ENCODE measurements around the gene LILRA6.
"Not testable (repeated sequence)": the region's sequence is repeated elsewhere in the genome, so short reads cannot be mapped to it uniquely, and the experiment has no call there.

The LILRA6 gene

DNA sequence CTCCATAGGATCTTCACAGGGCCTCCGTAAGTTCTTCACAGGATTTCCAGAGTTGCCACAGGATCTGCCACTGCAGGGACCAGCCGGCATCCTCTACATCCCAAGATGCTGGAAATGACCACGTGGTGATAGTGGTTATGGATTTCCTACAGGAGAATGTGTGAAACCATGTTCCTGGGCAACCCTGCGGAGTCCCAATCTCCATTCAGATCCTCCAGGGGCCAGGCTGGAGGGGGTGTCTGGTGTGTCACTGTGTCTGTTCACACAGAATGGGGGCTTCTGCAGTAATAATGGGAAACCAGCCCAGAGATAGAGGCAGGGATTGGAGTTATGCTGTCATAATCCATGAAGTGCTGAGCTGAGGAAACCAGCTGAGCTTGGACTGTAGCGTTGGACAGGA lies 8.6 kb downstream of the LILRA6 start:
- no peak for DNase-seq (ENCODE audit: low read depth in 4 of 4, low spot score in 1 of 4)

DNA sequence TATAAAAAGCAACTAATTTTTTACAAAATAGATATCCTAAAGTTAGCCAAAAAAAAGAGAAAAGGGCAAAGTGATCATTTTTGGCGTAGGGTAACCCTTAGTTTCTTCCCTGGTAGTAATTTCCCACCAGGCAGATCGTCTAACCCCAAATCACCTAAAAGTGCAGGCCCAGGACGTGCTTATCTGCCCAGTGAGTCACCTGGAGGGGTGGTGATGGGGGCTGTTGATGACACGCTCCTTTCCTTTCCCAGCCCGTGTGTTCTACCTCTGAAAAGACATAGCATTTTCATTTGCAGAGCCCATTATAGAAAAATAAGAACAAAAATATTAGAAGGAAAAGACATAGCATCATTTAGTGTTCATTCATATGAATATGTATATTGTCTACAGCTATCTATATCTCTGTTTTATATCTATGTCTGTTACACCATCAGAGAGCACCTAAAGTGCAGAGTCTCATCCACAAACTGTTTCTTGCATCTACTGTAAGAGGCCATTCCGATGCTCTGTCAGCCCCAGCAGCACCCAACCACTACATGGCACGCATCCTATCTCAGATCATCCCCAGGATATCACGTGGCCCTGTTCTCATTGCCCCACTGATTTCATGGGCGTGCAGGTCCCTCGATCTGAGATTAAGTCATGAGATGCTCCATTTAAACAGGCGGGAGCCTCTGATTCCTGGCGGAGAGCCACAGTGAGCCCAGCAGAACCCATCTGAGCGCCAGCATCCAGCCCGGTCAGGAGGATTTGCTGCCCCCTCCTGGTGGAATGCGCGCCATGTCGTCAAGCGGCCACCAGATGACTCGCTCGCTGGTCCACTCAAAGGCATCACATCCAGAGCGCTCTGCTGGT lies 11.3 kb downstream of the LILRA6 start:
- DNase-seq (ENCODE audit: low read depth in 4 of 4, low spot score in 1 of 4), result peak; percentile 71 to 94 (median 80)

DNA sequence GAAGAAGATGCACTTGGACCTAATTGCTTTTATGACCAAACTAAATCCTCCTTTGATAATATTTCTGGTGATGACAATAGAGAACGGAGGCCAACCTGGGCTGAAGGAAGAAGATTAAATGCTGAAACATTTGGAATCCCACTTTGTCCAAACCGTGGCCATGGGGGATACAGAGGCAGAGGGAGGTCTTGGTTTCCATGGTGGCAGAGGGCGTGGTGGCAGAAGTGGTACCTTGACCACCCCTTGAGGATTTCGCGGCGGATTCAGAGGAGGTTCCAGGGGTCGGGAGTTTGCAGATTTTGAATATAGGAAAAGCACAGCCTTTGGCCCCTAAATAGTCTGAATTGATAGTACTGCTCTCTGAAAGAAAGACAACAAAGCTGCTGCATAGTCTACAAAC lies 12.6 kb downstream of the LILRA6 start:
- no peak for DNase-seq (ENCODE audit: low read depth in 4 of 4, low spot score in 1 of 4)

DNA sequence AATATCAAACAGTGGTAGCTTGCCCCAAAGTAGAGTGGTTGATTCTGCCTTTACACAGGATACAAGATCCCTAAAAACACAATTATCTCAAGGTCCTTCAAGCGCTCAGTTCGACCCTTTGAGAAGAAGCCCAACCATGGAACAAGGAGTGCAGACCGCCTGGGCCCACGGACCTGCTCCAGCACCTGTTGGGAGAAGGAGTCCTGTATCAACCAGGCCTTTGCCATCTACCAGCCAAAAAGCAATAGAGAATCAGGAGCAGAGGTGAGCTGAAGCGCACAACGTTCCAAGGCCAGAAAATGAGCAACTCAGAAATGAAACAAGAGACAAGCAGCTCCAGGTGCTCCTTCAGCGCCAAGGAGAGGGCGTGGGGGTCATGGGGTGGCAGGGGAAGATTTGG lies 13.4 kb downstream of the LILRA6 start:
- DNase-seq (ENCODE audit: low read depth in 4 of 4, low spot score in 1 of 4), result no peak

DNA sequence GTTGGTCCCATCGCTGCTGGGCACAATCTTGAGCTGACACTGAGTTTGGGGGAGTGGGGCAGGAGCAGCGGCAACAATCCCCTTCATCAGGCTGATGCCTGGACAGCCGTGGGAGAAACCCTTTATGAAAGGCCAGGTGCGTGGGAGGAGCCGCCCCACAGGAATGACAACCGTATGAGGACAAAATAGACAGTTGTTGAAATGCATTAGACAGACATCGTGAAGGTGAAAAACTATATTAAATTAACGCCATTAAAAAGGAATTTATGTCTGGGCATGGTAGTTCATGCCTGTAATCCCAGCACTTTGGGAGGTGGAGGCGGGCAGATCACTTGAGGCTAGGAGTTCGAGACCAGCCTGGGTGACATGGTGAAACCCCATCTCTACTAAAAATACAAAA lies 18.0 kb downstream of the LILRA6 start:
- DNase-seq (ENCODE audit: low read depth in 4 of 4, low spot score in 1 of 4), result not testable (repeated sequence)

DNA sequence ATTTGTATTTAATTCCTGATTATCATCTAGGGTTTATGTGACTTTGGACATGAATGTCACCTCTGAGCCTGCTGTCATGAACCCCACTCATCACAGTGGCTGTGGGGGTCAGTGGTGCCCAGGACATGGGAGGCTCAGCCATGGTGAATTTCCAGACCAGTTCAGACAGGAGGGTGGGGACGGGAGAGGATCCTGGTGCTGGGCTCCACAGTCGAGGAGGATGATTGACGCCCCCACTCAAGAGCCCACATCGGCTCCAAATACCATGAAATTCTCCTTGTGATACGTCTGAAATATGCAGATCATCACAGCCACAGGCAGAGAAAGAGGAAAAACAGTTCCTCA lies 18.7 kb downstream of the LILRA6 start:
- DNase-seq (ENCODE audit: low read depth in 4 of 4, low spot score in 1 of 4), result not testable (repeated sequence)

DNA sequence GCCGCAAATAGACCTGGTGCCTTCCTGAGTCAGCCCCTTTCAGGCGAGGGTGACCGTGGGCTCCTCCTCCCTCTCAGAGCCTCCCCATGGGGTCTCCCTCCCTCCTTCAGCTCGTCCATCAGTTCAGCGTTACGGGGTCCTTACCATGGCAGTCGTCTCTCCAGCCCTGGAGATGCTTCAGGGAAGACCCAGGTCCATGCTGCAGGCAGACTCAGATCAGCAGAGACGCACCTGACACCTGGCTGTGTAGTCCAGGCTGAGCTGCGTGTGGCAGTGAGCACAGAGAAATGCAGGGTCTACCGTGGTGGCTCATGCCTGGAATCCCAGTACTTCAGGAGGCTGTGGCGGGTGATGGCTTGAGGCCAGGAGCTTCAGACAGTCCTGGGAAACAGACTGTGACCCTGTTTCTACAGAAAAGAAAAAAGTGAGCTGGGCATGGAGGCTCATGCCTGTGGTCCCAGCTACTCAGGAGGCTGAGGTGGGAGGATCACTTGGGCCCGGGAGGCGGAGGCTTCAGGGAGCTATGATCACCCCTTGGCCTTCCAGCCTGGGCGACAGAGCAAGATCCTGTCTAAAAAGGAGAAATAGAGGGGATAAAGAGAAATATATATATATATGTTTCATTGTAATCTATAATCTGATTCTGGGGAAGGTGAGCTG lies 19.2 kb downstream of the LILRA6 start:
- DNase-seq (ENCODE audit: low read depth in 4 of 4, low spot score in 1 of 4), result not testable (repeated sequence)

DNA sequence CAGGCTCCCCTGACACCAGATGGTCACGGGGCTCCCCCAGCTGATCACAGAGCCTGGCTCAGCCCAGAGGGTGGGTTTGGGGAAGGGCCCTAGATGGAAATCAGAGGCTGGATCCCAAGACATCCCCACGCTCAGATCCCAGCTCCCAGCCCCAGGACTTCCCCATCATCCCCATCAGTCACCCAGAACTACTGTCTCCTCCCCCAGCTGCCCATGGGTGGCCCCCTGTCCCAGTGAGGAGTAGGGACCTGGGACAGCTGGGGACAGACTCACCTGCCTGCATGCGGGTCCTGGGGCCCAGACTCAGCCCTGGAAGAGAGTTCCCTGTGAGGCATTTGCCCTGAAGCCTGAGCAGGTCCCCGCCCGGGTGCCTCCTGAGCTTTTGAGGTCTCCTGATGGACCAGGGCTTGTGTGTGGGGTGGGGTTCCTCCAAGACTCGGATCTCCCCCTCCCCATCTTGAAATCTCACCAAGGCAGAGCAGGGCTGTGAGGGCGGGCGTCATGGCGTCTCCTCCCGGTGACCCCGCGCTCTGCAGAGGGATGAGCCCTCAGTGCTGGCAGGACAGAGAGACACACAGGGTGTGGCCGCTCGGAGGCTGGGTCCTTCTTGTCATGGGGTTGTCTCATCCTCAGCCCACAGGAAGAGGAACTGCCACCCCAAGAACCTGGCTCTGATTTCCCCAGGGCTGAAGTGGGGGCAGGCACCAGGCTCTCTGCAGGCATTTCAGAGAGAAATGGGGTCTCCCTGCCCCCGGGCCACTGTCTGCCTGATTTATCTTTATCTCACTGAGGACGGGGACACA lies 19.9 kb downstream of the LILRA6 start, which contains the start of gene LILRB3:
Gene LILRB3 (minus strand): TSS at position 534 of the 803 bp plus-strand sequence. CDS start 31 bp downstream, at position 503.
- not testable (repeated sequence) for DNase-seq (ENCODE audit: low read depth in 4 of 4, low spot score in 1 of 4)

DNA sequence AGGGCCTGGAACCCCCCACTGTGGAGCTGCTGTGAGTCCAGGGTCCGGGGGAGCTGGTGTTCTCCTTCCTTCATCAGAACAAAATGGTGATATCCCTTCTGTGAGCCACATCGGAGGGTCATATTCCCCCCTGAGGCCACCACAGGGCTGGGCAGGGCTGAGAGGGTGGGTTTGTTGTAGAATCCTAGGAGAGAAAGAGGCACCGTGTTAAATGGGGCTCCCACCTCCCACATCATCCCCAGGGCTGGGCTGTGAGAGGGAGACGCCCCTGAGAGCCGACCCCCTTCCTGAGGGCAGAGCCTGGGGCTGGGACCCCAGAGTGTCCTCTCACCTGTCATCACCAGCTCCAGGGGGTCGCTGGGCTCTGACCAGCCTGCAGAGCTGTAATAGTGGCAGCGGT lies 20.6 kb downstream of the LILRA6 start:
- DNase-seq (ENCODE audit: low read depth in 4 of 4, low spot score in 1 of 4), result not testable (repeated sequence)

DNA sequence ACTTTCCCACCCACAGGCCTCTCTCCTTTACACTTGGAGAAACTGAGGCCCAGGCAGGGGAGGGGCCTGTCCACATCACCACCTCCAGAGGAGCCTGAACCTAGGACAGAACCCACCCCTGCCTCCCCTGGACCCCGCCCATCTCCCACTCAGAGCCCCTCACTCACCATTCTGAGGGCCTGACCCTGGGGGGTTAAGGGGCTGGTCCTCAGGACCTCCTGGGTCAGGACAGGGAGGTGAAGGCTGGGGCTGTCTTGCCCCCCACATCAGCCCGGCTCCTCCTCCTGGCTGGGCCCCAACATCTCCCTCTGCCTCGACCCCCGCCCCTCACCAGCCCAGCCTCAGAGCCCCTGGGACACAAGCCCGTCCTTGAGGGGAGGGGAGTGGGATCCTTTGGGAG lies 22.9 kb downstream of the LILRA6 start:
- DNase-seq (ENCODE audit: low read depth in 4 of 4, low spot score in 1 of 4), result not testable (repeated sequence)

DNA sequence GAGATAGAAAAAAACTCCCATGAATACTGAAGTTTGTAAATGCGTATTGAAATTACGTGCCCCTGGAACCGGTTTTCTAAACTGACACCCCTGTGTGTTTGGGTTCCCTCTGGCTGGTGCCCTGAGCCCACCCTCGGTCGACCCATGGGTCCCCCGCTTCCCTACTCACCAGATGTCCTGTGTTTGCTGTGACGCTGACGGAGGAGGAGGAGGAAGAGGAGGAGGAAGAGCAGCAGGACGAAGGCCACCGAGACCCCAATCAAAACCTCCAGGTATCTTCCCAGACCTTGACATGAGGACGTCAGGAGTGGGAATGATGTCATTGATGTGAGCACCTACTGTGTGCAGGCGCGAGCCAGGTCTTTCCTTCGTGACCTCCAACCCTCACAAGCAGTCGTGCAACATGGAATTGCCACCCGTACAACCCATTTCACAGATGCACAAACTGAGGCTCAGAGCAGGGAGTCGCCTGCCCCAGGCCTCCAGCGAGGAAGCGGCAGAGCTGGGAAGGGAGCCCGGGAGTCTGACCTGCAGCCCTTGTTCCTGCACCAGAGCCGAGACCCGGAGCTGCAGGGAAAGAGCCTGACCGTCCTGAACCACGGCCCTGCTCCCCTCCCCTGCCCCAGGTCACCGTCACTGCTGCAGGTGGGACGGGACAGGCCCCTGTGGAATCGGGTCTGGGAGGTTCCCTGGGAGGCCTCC lies 23.5 kb downstream of the LILRA6 start:
- no peak for DNase-seq (ENCODE audit: low read depth in 4 of 4, low spot score in 1 of 4)

DNA sequence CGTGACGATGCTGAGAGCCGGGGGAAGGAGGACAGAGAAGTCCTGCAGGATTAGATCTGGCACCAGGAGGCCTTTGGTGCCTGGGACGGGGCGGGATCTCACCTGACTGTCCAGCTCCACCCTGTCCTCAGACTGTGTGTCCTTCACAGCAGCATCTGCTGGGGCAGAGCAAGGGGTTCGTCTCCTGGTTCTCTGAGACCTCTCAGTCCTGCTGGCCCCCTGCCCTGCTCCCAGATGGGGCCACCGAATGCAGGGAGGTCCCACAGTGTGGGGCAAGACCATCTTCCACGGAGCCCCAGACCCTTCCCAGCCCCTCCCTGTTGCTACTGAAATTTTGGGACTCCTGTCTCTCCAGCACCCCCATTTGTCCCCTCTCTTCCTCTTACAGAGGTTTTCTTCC lies 24.3 kb downstream of the LILRA6 start:
- no peak for DNase-seq (ENCODE audit: low read depth in 4 of 4, low spot score in 1 of 4)

DNA sequence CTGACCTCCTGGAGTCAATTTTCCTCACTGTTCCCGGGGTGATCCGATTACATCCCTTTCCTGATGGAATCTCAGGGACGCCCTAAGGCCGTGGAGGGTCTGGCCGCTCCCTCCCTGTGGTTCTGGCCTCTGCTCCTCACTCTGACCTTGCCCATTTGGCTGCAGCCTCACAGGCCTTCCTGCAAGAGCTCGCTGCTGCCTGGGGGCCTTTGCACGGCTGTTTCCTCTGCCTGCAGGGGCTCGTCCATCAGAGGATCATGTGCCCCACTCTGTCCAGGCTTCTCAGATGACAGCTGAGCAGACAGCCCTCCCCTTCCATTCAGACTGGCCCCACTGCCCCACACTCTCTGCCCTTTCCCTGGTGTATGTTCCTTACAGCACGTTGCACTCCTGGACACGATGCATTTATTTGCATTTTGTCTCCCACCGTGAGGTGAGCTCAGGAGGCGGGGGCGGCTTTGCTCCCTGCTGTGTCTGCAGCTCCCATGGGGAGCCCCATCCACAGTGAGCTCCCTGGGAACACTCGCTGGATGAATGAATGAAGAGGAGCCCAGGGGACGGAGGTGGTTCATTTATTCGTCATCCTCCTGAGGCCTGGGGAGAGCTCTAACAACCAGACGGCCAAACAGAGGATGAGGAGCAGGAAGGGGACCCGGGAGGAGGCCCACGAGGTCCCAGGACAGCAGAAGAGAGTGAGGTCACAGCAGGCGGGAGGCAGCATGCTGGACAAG lies 24.9 kb downstream of the LILRA6 start:
- DNase-seq (ENCODE audit: low read depth in 4 of 4, low spot score in 1 of 4), result not testable (repeated sequence)

DNA sequence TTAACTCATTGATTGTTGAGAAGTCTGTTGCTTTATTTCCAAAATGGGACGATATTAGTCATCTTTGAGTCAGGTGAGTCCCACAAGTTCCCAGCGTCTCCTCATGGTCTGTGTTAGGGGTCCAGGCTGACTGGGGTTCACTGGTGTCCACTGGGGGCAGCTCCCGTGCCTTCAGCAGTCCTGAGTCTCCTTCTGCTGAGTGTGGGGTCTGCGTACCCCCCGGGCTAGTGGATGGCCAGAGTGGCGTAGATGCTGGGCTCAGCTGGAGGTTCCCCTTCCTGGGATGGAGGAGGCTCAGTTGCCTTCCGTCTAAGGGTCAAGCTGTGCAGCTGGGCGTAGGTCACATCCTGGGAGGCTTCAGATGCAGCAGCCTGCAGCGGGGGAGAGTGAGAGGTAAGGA lies 25.7 kb downstream of the LILRA6 start:
- DNase-seq (ENCODE audit: low read depth in 4 of 4, low spot score in 1 of 4), result no peak

DNA sequence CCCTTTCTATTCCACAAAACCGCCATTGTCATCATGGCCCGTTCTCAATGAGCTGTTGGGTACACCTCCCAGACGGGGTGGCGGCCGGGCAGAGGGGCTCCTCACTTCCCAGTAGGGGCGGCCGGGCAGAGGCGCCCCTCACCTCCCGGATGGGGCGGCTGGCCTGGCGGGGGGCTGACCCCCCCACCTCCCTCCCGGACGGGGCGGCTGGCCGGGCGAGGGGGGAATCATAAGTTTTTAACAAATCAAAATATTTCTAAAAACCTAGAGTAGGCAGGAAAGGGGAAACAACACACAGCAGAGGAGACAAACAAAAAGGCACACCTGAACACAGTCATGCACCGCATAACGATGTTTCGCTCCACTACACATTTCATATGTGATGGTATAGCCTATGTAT lies 27.9 kb downstream of the LILRA6 start:
- not testable (repeated sequence) for DNase-seq (ENCODE audit: low read depth in 4 of 4, low spot score in 1 of 4)

DNA sequence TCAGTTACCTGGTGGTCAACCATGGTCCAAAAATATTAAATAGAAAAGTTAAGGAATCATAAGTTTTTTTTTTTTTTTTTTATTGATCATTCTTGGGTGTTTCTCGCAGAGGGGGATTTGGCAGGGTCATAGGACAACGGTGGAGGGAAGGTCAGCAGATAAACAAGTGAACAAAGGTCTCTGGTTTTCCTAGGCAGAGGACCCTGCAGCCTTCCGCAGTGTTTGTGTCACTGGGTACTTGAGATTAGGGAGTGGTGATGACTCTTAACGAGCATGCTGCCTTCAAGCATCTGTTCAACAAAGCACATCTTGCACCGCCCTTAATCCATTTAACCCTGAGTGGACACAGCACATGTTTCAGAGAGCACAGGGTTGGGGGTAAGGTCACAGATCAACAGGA lies 28.4 kb downstream of the LILRA6 start:
- DNase-seq (ENCODE audit: low read depth in 4 of 4, low spot score in 1 of 4), result not testable (repeated sequence)

DNA sequence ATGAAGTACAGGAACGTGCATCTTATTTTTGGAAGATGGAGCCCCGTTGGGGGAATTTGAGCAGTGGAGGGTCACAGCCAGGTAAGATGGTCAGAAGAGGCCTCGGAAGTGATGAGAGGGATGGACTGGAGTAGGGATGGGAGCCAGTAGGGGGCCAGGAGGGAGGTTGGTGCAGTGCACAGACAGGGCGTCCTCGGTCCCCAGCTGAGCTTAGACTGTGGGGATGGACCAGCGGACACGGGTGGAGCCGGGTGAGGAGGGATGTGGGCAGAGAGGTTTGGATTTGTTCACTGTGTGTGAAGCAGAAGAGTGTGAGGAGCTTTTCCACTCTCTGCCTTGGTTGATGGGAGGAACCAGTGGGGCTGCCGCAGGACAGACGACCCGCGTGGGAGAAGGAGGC lies 31.4 kb downstream of the LILRA6 start:
- no peak for DNase-seq (ENCODE audit: low read depth in 4 of 4, low spot score in 1 of 4)

DNA sequence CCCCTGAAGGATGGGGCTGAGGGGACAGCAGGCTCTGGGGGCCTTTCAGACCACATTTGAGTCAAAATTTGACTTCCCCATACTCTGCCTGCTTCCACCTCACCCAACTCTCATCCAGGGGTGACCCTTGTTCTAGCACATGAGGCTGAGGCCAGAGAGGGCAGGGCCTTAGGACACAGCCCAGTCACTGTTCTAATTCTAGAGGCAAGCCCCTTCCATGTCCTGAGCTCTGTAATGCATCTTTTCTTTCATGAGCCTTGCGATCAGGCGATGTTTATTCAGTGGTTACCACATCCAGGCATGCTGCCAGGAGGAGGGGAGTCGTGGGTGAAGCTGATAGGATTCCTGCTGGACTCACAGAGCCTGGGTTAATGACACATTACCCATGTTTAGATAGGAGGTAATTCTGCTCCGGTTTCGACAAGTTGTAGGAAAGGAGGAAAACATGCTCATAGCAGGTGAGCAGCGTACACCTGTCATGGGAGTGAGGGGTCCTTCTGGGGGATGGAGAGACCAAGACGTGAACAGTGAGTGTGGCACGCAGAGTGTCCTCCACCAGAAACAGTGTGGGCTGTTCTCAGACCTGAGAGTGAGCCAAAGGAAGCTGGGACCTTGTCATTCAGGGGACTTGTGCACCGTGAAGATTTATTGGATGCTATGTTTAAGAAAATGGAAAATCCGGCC lies 32.6 kb downstream of the LILRA6 start:
- DNase-seq (ENCODE audit: low read depth in 4 of 4, low spot score in 1 of 4), result no peak

DNA sequence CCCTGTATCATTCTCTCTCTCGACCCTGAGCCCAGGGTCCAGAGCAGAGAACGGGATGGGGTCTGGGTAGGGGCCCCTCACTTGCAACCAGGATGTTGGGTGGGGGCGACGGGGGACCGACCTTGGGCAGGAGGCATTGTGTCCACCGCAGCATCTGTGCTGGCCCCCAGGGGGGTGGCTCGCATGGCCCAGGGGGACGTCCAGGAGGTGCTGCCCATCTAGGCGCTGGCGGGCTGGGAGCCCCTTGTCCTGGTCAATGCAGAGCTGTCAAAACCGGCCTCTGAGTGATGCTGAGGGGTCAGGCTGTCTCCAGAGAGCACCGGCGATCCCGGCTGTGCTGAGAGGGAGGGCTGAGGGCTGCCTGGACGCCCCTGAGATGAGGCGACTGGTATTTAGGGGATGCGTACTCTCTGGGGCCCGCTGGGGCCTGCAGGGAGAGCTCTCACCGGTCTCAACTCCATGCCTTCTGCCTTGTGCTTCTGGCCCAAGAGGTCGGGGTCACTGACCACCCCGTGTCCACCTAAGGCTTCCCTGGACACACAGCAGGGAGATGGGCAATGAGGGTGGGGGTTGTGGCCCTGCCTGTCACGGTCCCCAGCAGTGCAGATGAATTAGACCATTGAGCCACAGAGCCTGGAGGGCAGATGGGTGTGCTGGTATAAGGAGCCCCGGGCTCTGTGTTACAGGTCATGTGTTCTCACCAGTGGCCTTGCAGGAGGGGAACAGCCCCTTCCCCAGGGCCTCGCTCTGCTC lies 33.4 kb downstream of the LILRA6 start:
- no peak for DNase-seq (ENCODE audit: low read depth in 4 of 4, low spot score in 1 of 4)
